ENCODE measurements around the gene RAPGEF6.

The RAPGEF6 gene

DNA sequence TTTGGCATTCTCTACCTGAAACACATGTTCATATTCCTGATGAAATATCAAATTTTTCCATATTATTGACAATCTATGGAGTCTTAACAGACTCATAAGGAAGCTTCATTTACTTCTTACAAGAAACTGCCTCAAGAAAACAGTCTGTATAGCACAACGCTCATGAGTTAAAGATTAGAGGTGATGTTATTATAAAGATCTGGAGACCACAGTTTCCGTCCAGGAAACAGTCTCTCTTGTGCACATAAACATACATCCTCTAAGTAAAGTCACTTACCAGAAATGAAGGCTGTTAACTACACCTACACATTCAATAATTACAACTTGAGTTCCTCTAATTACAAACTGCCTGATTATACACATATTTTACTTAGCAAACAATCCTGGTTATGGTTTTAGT, 86.9 kb downstream of the RAPGEF6 start:
- DNase-seq (ENCODE audit: low read depth in 2 of 2, low spot score in 1 of 2) = no peak

DNA sequence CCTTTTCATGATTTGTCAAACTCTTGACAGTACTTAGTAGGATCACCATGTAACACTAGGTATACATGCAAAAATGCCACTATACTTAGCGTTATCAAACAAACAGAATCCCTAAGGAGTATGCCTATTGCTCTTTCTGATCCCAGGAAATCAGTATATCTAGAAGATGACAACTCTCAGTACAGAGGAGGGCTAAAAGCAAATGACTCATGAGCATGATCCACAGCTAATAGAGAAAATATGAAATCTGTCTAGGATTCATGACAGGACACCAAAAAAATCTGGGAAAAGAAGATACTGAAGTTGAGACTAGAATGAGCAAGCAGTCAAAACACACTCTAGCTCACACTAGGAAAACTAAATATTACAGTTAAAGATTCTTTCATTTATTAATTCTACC, 89.2 kb downstream of the RAPGEF6 start:
- no peak for DNase-seq (ENCODE audit: low read depth in 2 of 2, low spot score in 1 of 2)

DNA sequence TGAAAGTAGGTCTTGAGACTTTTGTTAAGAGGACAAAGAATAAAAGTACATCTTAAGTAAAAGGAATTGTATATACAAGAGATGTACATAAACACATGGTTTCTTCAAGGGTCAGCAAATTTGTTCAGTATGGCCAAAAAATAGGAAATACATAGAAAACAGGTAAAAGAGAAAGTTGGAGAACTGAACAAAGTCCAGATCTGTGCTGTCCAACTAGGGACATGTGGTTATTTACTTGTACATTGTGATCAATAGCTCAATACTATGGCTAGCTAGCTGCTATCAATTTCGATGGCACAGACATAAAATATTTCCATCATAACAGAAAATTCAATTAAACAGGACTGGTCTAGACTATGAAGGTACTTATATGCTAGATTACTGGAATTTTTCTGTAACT, 92.3 kb downstream of the RAPGEF6 start:
- no peak for DNase-seq (ENCODE audit: low read depth in 2 of 2, low spot score in 1 of 2)

DNA sequence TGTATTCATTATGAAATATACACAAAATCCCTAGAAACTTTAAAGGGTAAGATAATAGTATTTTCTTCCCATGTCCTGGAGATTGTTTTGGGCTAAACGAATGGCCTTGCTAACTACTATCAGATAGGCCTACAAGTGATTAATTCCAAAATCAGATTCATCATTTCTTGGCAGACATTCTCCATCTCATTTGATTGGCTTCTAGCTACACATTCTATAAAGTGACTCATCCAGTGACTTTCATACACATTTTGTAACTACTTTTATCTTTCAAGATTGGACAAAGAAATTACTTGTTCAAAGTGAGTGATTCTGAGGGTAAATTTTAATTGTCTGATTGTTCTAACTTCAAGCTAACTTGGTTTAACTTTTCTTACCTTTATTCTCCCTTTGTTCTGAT, 93.3 kb downstream of the RAPGEF6 start:
- DNase-seq (ENCODE audit: low read depth in 2 of 2, low spot score in 1 of 2) = no peak

DNA sequence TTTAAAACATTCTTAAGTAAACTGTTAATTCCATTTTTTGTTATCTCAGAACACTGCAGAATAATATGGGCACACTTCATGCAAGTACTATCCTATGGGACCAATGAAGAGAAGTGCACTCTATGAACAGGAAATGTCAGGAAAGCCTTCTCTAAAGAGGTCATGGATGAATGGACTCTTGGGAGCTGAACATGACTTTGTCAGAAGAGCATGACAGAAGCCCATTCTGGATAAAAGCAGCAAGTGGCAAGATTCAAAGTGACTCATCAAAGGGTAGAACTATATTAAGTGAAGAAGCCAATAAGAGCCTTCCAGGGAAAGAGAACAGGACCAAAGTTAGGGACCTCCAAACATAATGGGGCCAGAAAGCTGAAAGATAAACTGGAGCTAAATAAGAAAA, 94.0 kb downstream of the RAPGEF6 start:
- DNase-seq (ENCODE audit: low read depth in 2 of 2, low spot score in 1 of 2) = no peak

DNA sequence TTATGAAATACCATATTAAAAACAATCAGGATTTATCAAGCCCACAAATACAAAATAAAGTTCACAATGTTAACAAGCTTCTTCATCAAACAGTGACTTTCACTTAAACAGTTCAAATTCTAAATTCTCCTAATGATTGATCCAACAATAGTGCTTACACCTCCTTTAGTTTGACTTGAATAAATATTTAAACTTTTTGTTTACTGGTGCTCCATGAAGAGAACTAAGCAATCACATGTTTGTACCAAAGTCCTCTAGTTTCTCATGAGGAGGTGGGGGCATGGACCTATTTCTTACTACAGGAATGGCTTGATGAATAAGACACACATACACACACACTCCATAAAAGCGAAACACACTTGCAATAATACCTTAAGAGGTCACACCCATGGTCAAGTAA, 95.8 kb downstream of the RAPGEF6 start:
- no peak for DNase-seq (ENCODE audit: low read depth in 2 of 2, low spot score in 1 of 2)

DNA sequence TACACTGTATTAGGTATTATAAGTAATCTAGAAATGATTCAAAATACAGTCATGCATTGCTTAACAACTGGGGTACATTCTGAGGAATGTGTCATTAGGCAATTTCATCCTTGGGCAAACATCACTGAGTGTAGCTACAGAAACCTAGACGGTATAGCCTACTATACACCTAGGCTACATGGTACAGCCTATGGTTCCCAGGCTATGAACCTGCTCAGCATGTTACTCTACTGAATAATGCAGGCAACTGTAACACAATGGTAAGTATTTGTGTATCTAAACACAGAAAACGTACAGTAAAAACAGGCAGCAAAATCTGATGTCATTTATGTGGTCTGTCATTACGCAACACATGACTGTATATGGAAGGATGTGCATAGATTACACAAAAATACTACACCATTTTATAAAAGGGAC, 96.8 kb downstream of the RAPGEF6 start:
- DNase-seq (ENCODE audit: low read depth in 2 of 2, low spot score in 1 of 2) = no peak

DNA sequence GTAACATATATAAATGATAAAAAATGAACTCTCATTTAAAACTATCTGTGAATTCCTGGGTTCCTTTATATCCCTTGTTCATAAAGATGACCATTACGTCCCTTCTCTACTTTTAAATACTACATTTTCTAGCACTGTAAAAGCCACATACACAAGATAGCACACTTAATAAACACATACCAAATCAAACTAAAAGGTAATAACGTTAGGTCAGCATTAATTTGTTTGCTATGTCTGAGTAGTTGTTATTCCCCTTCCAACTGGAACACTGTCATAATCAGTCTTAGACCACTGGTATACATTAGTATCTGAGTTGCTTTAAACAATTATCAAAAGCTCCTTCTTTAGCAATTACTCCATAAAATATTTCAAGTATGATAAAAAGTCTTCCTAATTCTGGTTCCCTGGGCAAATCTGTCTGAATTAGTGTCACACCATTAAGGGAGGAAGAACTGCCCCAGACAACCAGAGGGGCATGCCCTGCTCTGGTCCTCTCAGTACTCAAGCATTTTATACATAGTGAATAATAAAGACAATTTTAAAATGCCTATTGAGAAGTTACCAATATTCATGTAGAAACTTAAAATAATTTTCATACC, 98.1 kb downstream of the RAPGEF6 start:
- no peak for DNase-seq (ENCODE audit: low read depth in 2 of 2, low spot score in 1 of 2)

DNA sequence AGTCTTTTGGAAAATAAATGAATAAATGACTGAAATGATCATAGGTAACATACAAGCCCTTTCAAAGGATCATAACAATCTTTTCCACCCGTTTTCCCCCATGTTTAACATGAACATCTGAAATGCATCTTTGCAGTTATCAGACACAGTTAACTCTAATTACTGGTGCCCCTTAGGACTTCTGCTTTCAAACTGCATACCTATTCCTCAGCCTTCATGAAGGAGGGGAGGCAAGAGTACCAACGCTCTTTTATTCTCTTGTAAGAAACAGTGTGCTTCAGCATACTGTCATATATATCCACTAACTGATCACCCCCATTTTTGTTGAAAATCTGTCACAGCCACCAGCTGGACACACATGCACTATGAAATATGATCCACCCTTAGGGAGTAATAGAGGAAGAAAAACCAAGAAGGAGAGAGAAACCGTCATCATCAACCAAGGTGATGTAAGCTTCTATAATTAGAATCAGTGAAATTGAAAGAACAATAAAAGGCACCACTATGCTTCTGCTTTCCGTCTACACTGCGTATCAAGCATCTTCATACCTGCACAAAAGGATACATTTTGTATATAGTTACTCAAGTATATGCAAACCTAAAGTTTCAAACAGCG, 98.7 kb downstream of the RAPGEF6 start:
- no peak for DNase-seq (ENCODE audit: low read depth in 2 of 2, low spot score in 1 of 2)

DNA sequence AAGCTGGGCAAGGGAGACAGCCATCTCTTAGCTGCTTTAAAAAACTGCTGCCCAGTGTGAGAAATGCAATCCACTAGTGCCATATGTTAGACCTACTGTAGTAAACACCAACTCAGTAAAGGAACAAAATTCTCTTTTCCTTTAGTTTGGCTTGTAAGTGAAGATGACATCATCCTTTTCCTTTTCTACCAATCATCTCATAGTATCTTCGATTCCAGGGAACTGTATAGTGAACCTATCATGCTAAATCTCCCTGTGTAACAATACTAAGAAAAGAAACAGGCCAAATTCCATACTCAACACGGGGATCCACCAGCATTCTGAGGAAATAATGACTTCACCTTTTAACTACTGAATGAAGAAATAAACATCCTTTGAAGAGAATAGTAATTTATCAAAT, 100.1 kb downstream of the RAPGEF6 start:
- DNase-seq (ENCODE audit: low read depth in 2 of 2, low spot score in 1 of 2) = no peak

DNA sequence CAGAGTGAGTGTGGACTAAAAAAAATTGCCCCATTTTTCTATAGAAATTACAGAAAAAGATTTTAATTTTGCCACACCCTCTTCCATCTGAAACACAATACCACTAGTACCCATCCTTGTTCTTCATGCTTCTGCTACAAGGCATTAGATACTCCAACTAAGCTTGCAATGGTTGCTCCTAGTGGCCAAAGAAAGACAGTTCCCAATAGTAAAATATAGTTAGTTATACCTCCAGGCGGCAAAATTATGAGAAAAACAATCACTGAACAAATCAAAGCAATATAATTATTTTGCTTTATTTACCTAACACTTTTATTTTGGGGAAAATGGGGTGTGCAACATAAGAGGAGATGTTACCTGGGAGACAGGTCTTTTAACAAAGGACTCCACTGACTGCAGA, 101.2 kb downstream of the RAPGEF6 start:
- DNase-seq (ENCODE audit: low read depth in 2 of 2, low spot score in 1 of 2) = no peak

DNA sequence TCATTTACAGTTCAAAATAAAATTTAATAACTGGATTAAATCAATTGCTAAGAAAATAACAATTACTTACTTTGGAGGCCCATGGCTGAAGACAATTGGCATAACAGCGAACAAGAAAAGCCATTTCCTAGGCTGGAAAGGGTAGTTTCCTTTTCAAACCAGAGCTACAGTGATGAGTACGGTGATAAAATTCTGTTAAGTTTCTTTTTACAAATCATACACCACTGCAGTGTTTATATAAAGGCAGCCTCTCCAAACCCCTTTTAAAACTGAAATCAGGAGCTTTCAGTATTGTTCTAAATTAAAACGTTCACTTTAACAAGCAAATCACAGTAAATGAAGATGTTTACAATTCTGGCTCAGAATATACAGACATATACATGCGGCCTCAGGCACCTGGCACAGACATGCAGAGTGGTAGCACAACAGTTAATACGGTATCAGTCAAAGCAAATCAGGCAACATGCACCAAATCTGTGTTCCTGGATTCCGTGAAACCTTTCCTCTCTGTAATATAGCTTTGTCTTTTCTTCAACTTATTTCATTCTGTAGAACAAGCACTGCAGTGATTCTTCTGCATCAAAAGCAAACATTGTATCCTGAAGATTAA, 102.9 kb downstream of the RAPGEF6 start:
- no peak for DNase-seq (ENCODE audit: low read depth in 2 of 2, low spot score in 1 of 2)

DNA sequence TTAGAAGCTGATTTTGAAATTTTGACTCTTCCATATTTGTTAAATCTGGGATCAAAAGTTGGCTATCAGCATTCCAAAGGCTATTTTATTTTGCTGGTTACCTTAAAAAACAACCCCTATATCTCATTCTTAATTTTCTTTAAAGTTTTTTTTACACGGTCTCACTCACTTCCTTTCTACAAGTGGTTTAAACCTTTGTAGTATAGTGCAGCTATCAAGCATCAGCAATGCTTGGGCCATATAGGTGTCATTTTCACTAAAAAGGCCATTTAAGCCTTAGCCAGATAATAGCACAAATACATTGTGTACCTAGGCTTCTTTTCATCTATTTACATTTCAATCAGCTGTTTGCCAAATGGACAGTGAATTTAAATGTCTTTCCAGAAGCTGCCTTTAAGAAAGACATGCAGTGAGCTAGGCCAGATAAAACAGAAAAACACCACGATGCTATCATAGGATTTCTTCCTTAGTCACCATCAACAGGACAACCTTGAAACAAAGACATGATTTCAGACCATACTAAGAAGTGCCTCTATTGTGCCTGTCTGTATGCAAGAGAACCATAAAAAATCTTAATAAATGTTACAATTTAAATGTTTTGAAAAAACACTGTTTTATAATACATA, 104.2 kb downstream of the RAPGEF6 start:
- DNase-seq (ENCODE audit: low read depth in 2 of 2, low spot score in 1 of 2) = no peak

DNA sequence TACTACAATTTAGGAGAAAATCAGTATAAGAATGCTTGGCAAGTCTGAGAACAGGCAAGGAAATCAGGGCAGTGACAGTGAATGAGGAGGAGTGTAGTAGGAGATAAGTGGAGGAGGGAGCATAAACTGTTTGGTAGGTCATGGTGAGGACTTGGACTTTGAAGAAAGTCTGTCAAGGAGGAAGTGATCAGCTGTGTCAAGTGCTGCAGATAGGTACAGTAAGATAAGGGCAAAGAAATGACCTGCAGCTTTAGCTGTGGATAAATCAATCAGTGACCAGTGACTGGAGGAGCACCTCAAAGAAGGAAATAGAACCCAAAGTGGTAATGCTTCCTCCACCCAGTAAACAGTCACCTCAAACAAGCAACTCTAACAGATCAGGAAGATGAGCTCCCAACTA, 106.3 kb downstream of the RAPGEF6 start:
- no peak for DNase-seq (ENCODE audit: low read depth in 2 of 2, low spot score in 1 of 2)

DNA sequence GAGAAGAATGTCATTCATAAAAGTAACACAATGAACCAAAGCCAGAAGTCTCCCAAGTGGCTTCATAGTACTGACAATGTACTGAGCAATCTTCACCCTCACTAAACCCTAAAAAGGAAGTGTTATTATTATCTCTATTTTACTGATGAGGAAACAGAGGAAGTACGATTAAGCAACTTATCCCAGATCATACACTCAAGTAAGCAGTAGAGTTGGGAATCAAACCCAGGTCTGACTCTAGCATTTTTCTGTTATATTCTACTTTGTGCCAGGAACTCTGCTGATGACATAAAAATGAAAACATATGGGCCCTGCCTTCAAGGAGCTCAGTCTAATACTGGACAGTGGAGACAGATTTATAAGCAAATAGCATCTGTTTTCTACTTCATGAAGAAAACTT, 109.2 kb downstream of the RAPGEF6 start:
- no peak for DNase-seq (ENCODE audit: low read depth in 2 of 2, low spot score in 1 of 2)

DNA sequence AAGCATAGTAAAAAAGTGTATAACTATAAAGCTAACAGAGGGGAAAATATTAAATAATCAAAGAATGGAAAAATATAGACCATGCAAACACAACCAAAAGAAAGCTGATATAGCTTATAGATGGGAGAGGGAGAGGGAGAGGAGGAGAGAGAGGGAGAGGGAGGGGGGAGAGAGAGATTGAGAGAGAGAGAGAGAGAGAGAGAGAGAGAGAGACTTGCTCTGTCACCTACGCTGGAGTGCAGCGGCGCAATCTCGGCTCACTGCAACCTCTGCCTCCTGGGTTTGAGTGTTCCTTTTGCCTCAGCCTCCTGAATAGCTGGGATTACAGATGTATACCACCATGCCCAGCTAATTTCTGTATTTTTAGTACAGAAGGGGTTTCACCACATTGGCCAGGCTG, 110.6 kb downstream of the RAPGEF6 start:
- no peak for DNase-seq (ENCODE audit: low read depth in 2 of 2, low spot score in 1 of 2)

DNA sequence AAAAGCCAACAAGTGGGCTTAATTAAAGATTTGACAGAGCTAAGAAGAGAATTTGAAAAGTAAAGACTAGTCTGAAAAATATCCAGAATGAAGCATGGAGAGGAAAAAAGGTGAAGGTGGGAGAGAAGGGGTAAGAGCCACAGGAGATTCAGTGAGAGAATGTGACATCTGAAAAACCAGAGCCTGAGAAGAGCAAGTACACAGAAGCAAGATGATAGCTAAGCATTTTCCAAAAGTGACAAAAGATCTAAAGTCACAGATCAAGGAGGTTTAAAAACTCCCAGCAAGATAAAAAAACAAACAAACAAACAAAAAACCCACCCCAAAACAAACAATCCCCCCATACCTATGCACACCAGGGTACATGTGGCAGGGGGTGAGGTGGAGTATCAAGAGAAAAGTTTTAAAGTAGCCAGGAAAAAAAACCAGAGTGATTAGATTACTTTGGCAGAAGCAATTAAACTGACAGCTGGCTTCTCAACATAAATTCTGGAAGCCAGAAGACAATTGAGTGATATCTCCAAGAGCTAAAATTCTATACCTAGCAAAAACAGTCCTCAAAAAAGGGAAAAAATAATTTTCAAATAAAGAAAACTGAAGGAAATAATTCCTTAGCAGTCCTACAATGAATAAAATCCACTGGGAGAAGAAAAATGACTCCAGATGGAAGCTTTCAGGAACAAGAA, 111.4 kb downstream of the RAPGEF6 start:
- no peak for DNase-seq (ENCODE audit: low read depth in 2 of 2, low spot score in 1 of 2)

DNA sequence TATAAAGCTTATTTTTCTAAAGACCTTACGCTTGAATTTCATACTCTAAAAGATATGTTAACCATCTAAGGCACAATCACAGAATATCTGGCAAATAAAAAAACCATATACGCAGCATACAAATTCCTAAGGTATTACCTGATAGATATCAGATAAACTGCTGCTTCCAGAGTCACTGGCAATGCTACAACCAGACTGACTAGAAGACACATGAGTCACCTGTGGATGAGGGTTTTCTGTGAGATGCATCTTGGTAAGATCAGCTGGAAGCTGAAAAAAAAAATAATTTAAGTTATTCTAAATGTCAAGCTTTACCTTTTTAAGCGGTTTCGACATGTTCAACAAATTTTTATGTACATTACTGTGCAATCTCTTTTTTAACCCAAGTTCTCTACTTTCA, 113.8 kb downstream of the RAPGEF6 start:
- DNase-seq (ENCODE audit: low read depth in 2 of 2, low spot score in 1 of 2) = no peak

DNA sequence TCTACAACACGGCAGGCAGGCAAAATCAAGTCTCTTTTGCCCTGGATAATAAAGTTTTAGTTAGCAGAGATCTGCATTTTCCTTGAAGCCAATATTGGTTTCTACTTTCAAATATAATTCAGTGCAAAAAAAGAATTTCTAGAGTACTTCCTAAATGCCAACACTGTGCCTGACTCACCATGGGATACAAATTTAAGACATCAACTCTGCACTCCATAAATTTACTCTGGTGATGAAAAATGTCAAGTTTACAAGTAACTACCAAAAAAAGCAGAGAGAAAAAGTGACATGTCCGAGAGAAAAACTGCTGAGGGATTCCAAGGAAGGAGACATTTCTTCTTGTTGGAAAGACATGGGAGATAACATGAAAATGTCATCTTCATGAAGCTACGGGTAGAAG, 119.7 kb downstream of the RAPGEF6 start:
- no peak for DNase-seq (ENCODE audit: low read depth in 2 of 2, low spot score in 1 of 2)

DNA sequence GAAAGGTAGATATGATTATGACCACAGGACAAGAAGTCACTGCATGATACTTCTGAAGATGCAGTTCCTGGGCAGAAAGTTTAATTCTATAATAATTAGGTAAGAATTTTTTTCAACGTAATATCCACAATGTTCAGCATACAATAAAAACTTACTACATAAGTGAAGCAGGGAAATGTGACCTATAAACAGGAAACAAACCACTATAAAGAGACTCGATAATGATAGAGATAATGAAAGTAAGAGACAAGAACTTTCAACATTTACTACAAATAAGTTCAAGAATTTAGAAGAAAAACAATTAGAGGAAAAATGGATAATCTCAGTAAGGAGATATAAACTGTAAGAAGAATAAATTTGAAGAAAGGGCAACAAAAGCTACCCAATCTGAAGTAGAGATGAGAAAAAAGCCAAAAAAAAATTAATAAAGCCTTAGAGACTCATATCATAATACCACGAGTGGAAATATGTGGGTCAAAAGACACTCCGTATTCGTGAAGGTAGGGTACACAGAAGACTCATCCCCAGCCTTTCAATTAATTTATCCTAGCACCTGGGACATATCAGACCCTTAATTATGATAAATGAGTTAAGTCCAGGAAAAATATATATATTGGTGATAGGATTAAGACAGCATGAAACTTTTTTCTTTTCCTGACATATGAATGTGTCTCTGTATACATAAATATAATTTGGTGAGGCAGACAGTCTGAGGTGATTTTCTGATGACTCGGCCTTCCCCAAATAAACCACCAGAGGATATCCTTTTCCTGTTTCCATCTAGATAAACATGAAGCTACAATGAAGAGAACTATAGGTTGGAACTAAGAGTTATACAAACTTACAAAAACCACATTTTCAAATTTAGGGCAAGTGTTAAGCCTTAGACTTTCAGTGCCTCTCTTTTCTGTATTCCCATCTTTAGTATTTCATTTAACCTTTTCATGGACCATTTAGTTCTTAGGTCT, 120.4 kb downstream of the RAPGEF6 start:
- DNase-seq (ENCODE audit: low read depth in 2 of 2, low spot score in 1 of 2) = no peak

DNA sequence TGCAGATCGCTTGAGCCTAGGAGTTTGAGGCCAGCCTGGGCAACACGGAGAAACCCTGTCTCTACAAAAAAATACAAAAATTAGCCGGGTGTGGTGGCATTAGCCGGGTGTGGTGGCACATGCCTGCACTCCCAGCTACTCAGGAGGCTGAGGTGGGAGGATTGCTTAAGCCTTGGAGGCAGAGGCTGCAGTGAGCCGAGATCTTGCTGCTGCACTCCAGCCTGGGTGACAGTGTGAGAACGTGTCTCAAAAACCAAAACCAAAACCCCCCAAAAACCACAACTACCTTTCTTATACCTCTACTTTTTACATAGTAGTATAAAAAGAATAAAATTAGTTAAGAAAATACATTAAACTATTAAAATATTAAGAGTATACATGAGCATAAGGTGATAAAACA, 121.2 kb downstream of the RAPGEF6 start:
- DNase-seq (ENCODE audit: low read depth in 2 of 2, low spot score in 1 of 2) = no peak
